GM18502 (cell line): Measurements from ENCODE around the gene ANKRD18B.
"Not testable (repeated sequence)": the region's sequence is repeated elsewhere in the genome, so short reads cannot be mapped to it uniquely, and the experiment has no call there.

Source experiments
- ATAC-seq: cut with Tn5 transposase; IDR thresholded peaks from one replicate; pipeline ENCODE4 v1.9.1; 2021; ENCODE audit warnings: mild to moderate bottlenecking; ENCODE audit not compliant: unreplicated experiment, poor library complexity

ANKRD18B gene

GRCh38 chr9:33523397-33524305, at the start of gene ANKRD18B:
TSS of gene ANKRD18B (plus strand) at chr9:33524251. CDS start at chr9:33524490, 239 bp downstream.
- peak; percentile 70 for ATAC-seq

DNA sequence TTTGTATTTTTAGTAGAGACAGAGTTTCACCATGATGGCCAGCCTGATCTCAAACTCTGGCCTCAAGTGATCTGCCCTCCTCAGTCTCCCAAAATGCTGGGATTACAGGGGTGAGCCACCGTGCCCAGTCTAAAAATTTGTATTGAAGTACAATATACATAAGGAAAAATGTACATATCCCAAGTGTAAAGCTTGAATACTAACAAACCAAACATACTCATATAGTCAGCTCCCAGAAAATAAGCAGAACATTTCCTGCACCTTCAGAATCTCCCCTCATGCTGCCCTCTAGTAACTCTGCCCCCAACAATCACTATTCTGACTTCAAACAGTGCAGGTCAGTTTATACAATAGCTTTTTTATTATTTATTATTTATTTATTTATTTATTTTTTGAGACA, 48.7 kb upstream of the ANKRD18B start:
- no peak for ATAC-seq

- no peak for ATAC-seq
Measured at GRCh38 chr9:33476503-33476902, 47.5 kb upstream of the ANKRD18B start.

GRCh38 chr9:33480106-33480505, 43.9 kb upstream of the ANKRD18B start:
- ATAC-seq: no peak

DNA sequence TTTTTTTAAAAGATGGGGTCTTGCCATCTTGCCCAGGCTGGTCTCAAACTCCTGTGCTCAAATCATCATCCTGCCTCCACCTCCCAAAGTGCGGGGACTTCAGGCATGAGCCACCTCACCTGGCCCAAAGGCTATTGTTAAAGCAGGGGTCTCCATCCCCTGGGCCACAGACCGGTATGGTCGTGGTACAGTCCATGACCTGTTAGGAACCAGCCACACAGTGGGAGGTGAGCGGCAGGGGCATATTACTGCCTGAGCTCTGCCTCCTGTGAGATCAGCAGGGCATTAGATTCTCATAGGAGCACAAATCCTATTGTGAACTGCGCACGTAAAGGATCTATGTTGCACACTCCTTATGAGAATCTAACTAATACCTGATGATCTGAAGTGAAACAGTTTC, 43.1 kb upstream of the ANKRD18B start:
- no peak for ATAC-seq

DNA sequence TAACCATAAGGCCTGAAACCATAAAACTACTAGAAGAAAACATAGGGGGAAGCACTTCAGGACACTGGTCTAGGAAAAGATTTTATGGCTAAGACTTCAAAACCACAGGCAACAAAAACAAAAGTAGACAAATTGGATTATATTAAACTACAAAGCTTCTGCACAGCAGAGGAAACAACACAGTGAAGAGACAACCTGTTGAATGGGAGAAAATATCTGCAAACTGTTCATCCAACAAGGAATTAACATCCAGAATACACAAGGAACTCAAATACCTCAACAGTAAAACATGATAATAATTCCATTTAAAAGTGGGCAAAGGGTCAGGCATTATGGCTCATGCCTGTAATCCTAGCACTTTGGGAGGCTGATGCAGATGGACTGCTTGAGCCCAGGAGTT, 38.7 kb upstream of the ANKRD18B start:
- ATAC-seq: not testable (repeated sequence)

GRCh38 chr9:33489066-33489465, 35.0 kb upstream of the ANKRD18B start:
- no peak for ATAC-seq

GRCh38 chr9:33493819-33494218, 30.2 kb upstream of the ANKRD18B start:
- not testable (repeated sequence) for ATAC-seq

DNA sequence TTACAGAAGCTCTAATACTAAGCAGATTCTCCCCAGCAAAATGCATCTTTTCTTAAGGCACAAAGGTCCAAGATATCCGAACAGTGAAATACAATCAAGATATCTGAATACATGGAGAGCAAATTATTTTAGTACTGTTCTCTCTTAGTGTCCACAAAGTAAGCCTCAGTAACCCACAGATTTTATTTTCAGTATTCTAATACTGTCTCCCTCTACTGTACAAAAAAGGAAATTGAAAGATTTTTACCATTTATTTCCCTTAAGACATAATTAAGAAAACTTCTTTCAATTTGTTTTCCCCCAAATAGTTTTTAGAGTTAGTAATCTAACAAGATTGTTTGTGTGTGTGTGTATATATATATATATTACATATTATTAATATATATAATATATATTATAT, 25.7 kb upstream of the ANKRD18B start:
- ATAC-seq: no peak

GRCh38 chr9:33506626-33507370, 17.3 kb upstream of the ANKRD18B start:
- no peak for ATAC-seq

GRCh38 chr9:33510262-33511183, 13.5 kb upstream of the ANKRD18B start:
- peak; percentile 65 for ATAC-seq

DNA sequence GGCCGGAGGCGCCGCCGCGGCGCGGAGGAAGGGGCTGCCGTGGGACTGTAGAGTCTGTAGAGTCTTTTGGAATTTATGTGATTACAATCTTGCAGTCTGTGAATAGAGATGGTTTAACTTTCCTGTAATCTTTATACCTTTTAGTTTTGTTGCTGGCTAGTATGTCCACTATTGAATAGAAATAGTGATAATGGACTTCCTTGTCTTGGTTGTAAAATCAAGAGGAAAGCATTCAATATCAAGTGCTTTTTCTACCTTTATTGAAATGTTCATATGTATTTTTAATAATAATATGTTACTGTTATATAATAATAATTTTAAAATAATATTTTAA, 12.9 kb upstream of the ANKRD18B start:
- ATAC-seq: not testable (repeated sequence)

- not testable (repeated sequence) for ATAC-seq
Measured at GRCh38 chr9:33512535-33512934, 11.5 kb upstream of the ANKRD18B start.

GRCh38 chr9:33515342-33515995, 8.6 kb upstream of the ANKRD18B start:
- ATAC-seq: not testable (repeated sequence)

- not testable (repeated sequence) for ATAC-seq
Measured at GRCh38 chr9:33516397-33516796, 7.7 kb upstream of the ANKRD18B start.

GRCh38 chr9:33517373-33517772, 6.7 kb upstream of the ANKRD18B start:
- no peak for ATAC-seq

GRCh38 chr9:33517934-33518577, 6.0 kb upstream of the ANKRD18B start:
- ATAC-seq: not testable (repeated sequence)

DNA sequence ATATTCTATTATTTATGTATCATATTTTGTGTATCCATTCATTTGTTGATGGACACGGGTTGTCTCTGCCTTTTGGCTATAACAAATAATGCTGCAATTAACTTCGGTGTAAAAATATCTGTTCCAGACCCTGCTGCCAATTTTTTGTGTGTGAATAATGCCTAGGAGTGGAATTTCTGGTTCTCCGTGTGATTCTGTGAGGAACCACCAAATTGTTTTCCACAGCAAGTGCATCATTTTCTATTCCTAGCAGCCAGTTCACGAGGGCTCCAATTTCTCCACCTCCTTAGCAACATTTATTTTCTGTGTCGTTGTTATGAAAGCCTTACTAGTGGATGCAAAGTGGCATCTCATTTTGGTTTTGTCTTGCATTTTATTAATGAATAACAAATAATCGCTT, 2.2 kb upstream of the ANKRD18B start:
- ATAC-seq: not testable (repeated sequence)

- ATAC-seq: no peak
Measured at GRCh38 chr9:33524306-33524947, 376 bp downstream of the ANKRD18B start.
